GM08714 (cell line): ENCODE results near the gene C16orf89.

Source experiments
- H3K4me3 ChIP-seq: fragments of 200-500 bp; sonication (Bioruptor generic); 2 replicates; pipeline ENCODE4 v1.5.1; 2014; ENCODE audit warnings: mild to moderate bottlenecking, low read length, inconsistent platforms
- ZNF274 ChIP-seq: IDR thresholded peaks from 2 replicates; pipeline ENCODE4 v1.6.1; 2012; ENCODE audit warnings: mild to moderate bottlenecking, low read depth, low read length

The C16orf89 gene

DNA sequence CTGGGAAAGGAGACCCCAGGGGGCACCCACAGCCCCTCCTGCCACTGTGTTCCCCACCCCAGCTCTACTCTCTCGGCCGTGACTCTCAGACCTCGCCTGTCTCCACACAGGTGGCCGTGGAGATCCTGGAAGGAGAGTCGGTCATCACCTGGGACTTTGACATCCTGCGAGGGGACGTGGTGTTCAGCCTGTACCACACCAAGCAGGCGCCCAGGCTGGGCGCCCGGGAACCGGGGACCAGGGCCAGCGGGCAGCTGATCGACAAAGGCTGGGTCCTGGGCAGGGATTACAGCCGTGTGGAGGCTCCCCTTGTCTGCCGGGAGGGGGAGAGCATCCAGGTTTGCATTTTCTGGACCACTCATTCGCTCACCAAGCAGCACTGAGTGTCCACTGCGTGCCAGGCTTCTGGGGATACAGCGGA, 57.4 kb downstream of the C16orf89 start:
- TF ChIP-seq ZNF274: no peak
- no peak overlapping the region for H3K4me3 ChIP-seq

GRCh38 chr16:5007256-5007655, 58.5 kb downstream of the C16orf89 start:
- no peak for TF ChIP-seq ZNF274
- no peak overlapping the region for H3K4me3 ChIP-seq

DNA sequence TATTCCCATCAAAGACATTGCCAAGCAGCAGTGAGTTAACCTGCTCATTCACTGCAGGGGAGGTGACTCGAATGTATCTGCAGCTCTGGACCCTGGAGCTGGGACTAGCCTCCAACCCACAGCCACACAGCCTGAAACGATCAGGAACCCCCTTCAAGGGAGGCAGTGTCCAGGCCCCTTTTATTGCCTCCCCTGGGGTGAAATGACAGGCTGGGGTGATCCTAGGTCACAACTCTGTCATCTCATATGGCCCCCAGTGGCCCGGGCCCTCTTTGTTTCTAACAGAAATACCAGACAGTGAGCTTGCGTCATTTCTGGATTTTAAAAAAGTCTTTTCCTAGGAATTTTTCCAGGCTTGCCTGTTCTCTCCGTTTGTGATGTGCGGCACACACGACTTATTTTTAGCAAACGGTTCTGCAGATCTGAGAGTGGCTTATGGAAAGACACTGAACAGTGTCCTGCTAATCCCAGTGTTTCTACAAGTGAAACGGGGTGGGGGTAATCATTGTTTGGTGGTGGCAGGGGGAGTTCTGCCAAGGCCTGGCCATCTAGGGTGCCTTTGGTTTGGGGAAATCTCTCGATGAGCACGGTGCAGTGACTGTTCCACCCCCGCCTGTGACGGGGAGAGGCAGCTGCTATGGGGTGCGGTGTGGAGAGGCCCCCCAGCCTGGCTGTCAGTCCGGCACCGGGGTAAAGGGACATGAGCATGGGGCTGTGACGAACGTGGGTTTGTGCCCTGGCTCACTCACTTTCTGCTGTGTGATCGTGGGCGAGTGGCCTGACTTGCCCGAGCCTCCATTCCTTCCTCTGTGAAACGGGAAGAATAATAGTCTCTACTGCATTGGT, 59.2 kb downstream of the C16orf89 start:
- TF ChIP-seq ZNF274: no peak
- no peak overlapping the region for H3K4me3 ChIP-seq

GRCh38 chr16:5005916-5006315, 59.8 kb downstream of the C16orf89 start:
- no peak for TF ChIP-seq ZNF274
- no peak overlapping the region for H3K4me3 ChIP-seq

- no peak overlapping the region for H3K4me3 ChIP-seq
- no peak for TF ChIP-seq ZNF274
Measured at GRCh38 chr16:5004311-5004710, 61.4 kb downstream of the C16orf89 start.

DNA sequence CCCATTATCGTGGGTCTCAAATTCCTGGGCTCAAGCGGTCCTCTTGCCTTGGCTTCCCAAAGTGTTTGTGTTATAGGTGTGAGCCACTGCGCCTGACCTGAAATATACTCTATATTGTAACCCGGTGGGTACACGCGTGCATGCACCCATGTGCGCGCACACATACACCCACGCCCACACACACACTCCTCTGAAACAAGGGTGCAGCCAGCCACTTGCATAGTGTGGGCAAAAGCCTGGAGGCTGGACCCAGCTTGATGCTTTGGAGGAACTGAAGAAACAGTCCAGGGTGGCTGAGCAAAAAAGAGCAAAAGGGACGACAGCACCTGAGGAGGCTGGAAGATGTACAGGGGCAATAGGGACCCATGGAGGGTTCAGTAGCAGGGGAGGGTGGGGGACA, 61.9 kb downstream of the C16orf89 start:
- TF ChIP-seq ZNF274: no peak
- no peak overlapping the region for H3K4me3 ChIP-seq

GRCh38 chr16:5003211-5003610, 62.5 kb downstream of the C16orf89 start:
- H3K4me3 ChIP-seq: no peak overlapping the region
- no peak for TF ChIP-seq ZNF274

- TF ChIP-seq ZNF274: no peak
- no peak overlapping the region for H3K4me3 ChIP-seq
Measured at GRCh38 chr16:5002699-5003143, 63.0 kb downstream of the C16orf89 start.

DNA sequence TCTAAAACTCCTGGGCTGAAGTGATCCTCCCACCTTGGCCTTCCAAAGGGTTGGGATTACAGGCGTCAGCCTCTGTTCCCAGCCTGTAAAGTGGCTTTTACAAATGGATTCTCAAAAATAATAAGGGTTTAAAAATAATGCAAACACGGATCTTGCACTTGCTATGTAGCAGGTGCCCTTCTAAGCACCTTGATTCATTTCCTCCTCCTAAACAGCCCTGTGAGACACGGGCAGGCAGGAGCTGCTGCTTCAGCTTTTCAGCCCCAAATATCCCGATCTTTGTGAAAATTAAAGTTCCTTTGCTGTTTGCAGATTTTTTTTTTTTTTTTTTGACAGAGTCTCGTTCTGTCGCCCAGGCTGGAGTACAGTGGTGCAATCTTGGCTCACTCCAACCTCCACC, 63.8 kb downstream of the C16orf89 start:
- no peak for TF ChIP-seq ZNF274
- H3K4me3 ChIP-seq: no peak overlapping the region

DNA sequence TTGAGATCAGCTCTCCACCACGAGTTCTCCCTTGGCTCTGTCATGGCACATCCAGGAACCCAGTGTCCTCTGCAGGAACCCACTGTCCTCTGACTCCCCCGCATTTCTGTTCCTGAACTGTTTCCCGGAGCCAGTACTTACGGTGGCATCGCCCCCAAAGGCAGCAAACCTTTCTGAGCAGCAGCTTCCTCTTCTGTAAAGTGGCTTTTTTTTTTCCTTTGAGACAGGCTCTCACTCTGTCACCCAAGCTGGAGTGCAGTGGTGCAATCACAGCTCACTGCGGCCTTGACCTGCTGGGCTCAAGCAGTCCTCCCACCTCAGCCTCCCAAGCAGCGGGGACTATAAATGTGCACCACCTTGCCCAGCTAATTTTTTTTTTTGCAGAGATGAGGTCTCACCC, 64.2 kb downstream of the C16orf89 start:
- no peak overlapping the region for H3K4me3 ChIP-seq
- TF ChIP-seq ZNF274: no peak

- no peak overlapping the region for H3K4me3 ChIP-seq
- TF ChIP-seq ZNF274: no peak
Measured at GRCh38 chr16:5000573-5001001, 65.2 kb downstream of the C16orf89 start.

DNA sequence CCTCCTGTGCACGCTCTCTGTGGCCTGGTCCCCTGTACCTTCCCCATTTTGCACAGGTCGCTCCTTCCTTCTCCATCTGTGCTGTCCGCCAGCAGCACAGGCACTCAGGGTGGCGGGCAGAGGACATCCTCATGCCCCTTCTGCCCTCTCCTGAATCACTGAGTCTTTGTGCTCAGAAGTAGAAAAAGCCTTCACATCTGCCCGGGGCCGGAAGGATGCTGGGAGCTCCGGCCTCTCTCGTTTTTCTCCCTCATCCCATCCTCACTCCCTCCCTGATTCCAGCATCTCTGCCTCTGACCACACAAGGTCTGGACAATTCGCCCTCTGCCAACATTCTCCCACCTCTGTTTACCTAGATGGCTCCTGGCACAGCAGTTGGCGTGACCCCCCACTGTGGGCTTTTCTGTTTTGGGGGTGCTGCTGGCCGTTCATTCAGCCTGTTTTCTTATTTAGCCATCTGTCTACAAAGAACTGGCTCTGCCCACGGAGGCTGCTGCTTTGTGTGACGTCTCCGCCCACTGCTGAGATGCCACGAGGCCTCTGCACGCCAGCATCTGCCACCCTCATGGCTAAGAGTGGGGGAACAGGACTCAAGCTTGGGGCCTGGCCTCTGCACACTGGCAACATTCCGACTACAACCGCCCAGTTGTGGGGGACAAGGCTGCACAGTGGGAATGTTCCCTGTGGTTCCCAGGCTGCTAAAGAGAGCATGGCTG, 70.9 kb downstream of the C16orf89 start:
- H3K4me3 ChIP-seq: no peak overlapping the region
- no peak for TF ChIP-seq ZNF274
